Stimulated activated CD8-positive, alpha-beta memory T cell treated with anti-CD3 and anti-CD28 coated beads, Interleukin-4, amount 100 ng/mL, for 48 hours (primary cell): ENCODE measurements around the gene TOR1A.
"Not testable (repeated sequence)": the region's sequence is repeated elsewhere in the genome, so short reads cannot be mapped to it uniquely, and the experiment has no call there.

Experiments
- DNase-seq: peaks from one replicate; pipeline ENCODE4 v3.0.0-alpha.2; 2020

TOR1A gene

GRCh38 chr9:129779560-129780190 is 44.3 kb downstream of the TOR1A start:
- DNase-seq, result no peak

GRCh38 chr9:129778469-129778868 is 45.5 kb downstream of the TOR1A start:
- no peak for DNase-seq

GRCh38 chr9:129777769-129778130 is 46.2 kb downstream of the TOR1A start:
- no peak for DNase-seq

- peak; percentile 84 for DNase-seq
Measured at GRCh38 chr9:129776938-129777768, 46.8 kb downstream of the TOR1A start.

- DNase-seq, result no peak
Measured at GRCh38 chr9:129776566-129776937, 47.4 kb downstream of the TOR1A start.

- not testable (repeated sequence) for DNase-seq
Measured at GRCh38 chr9:129776096-129776495, 47.8 kb downstream of the TOR1A start.

GRCh38 chr9:129775448-129775798 is 48.5 kb downstream of the TOR1A start:
- no peak for DNase-seq

GRCh38 chr9:129774791-129775447 is 49.0 kb downstream of the TOR1A start:
- no peak for DNase-seq

- no peak for DNase-seq
Measured at GRCh38 chr9:129773262-129774048, 50.5 kb downstream of the TOR1A start.

GRCh38 chr9:129770741-129771140 is 53.2 kb downstream of the TOR1A start:
- DNase-seq, result no peak

- no peak for DNase-seq
Measured at GRCh38 chr9:129769669-129770068, 54.3 kb downstream of the TOR1A start.

GRCh38 chr9:129768486-129768885 is 55.5 kb downstream of the TOR1A start:
- no peak for DNase-seq

- no peak for DNase-seq
Measured at GRCh38 chr9:129765764-129766317, 58.1 kb downstream of the TOR1A start.

- DNase-seq, result no peak
Measured at GRCh38 chr9:129762985-129763926, 60.7 kb downstream of the TOR1A start.
